Activated CD8-positive, alpha-beta T cell treated with anti-CD3 and anti-CD28 coated beads for 36 hours (primary cell): Measurements from ENCODE around the gene SORCS2. TPM values are rescaled to one million over a fixed set of nuclear protein-coding genes. Genes with fewer than 3 reads are reported as not detected.

Source experiments
- ATAC-seq: fragments of 200-7000 bp; cut with Tn5 transposase; one replicate; pipeline ENCODE4 v1.10.0; 2021; ENCODE audit warnings: mild to moderate bottlenecking, moderate library complexity
- CTCF ChIA-PET: fragments of 350-600 bp; sonication (Branson Sonifier 250); formaldehyde crosslinking; loops from one replicate; lab custom pipeline; 2021; ENCODE audit warnings: antibody characterized with exemption; lab: Charles Lee
- POLR2A ChIA-PET: fragments of 350-600 bp; sonication (Branson Sonifier 250); formaldehyde crosslinking; loops from one replicate; lab custom pipeline; 2021; ENCODE audit warnings: antibody characterized with exemption; lab: Charles Lee
- DNase-seq: peaks from one replicate; pipeline ENCODE4 v3.0.0-alpha.2; 2020
- H3K27ac Mint-ChIP-seq: one replicate; pipeline ENCODE4 v1.8.0; 2021; ENCODE audit warnings: mild to moderate bottlenecking, mixed read lengths
- H3K27me3 Mint-ChIP-seq: one replicate; pipeline ENCODE4 v1.8.0; 2021; ENCODE audit warnings: mixed read lengths
- H3K36me3 Mint-ChIP-seq: one replicate; pipeline ENCODE4 v1.8.0; 2021; ENCODE audit warnings: low read depth, mixed read lengths
- H3K4me1 Mint-ChIP-seq: one replicate; pipeline ENCODE4 v1.8.0; 2021; ENCODE audit warnings: low read depth, mixed read lengths
- H3K4me3 Mint-ChIP-seq: one replicate; pipeline ENCODE4 v1.8.0; 2021; ENCODE audit warnings: mild to moderate bottlenecking, moderate library complexity, mixed read lengths
- H3K9me3 Mint-ChIP-seq: one replicate; pipeline ENCODE4 v1.8.0; 2021; ENCODE audit warnings: mixed read lengths
- intact Hi-C: fragments of 100-400 bp; cut with micrococcal nuclease; formaldehyde crosslinking; loops from one replicate; pipeline ENCODE4 v1.10.0; 2022
- total RNA-seq, 2 experiments: library from RNA; stranded (reverse); gene quantifications; one replicate each; pipeline ENCODE4 v1.2.3, GENCODE V29; 2021
- TF ChIP-seq, protein P1 (sequence below): fragments of 200-600 bp; IDR thresholded peaks from one replicate; pipeline ENCODE4 v1.8.0; 2022; ENCODE audit warnings: antibody characterized with exemption, mild to moderate bottlenecking

SORCS2 gene
- total RNA-seq, 2 experiments from 2014 or later, result 0.05 TPM; not detected in 1

DNA sequence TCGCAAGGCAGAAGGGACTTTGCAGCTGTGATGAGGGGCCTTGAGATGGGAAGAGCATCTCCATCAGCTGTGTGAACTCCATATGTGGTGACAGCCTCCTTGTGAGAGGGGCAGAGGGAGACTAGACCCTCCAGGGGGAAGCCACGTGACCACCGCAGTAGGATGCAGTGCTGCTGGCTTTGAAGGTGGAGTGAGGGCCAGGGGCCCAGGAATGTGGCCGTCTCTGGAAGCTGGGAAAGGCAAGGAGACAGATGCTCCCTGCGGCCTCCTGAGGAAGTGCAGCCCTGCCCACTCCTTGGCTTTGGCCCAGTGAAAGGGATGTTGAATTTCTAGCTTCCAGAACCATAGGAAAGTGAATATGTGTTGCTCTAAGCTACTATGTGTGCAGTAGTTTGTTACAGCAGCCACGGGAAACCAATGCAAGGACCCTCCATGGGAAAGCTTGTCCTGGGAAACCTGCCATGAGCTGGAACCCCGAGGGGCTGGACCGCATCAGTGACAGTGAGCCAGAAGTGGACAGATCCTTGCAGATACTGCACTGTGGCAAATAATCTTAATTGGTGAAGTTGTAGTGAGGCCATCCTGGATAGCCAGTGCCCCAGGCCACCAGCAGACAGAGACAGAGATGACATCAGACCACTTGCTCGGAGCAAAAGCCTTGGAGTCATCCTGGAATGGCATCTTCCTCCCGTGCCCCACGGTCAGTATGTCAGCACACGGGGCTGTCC lies 35.4 kb upstream of the SORCS2 start:
- Mint-ChIP-seq H3K36me3 (no peaks in the 10 kb centered on the region), H3K4me1 (no peaks in the 10 kb centered on the region), H3K4me3 (no peak overlapping the region), H3K9me3 (no peaks in the 10 kb centered on the region), H3K27me3 (peaks cover 7% of the 10 kb centered on the region), H3K27ac (no peak overlapping the region)
- CTCF ChIA-PET, result interaction anchor here (1.3 kb wide), 1 partner anchor 9 kb away, joined by 5 read pairs; no protein-coding TSS in a partner anchor
- POLR2A ChIA-PET, result no interaction called here
- no peak for ATAC-seq
- intact Hi-C loops, result no loop called here
- TF ChIP-seq, protein P1, sequence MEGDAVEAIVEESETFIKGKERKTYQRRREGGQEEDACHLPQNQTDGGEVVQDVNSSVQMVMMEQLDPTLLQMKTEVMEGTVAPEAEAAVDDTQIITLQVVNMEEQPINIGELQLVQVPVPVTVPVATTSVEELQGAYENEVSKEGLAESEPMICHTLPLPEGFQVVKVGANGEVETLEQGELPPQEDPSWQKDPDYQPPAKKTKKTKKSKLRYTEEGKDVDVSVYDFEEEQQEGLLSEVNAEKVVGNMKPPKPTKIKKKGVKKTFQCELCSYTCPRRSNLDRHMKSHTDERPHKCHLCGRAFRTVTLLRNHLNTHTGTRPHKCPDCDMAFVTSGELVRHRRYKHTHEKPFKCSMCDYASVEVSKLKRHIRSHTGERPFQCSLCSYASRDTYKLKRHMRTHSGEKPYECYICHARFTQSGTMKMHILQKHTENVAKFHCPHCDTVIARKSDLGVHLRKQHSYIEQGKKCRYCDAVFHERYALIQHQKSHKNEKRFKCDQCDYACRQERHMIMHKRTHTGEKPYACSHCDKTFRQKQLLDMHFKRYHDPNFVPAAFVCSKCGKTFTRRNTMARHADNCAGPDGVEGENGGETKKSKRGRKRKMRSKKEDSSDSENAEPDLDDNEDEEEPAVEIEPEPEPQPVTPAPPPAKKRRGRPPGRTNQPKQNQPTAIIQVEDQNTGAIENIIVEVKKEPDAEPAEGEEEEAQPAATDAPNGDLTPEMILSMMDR, result no peak
- no peak for DNase-seq

DNA sequence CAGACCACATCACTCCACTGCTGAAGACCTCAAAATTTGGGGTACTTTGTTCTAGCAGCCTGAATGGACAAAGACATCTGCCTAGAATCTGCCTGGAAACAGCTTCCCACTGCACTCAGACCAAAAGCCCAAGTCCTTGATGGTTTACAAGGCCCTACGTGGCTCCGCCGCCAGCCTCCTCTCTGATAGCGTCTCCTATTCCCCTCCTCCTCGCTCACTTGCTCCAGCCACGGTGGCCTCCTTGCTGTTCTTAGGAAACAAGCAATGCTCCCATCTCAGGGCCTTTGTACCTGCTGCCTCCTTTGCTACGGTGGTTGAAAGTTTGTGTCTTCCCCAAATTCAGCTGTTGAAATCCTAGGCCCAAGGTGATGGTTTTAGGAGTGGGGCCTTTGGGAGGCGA lies 34.7 kb upstream of the SORCS2 start:
- DNase-seq, result no peak
- CTCF ChIA-PET, result interaction anchor here (1.3 kb wide), 1 partner anchor 9 kb away, joined by 5 read pairs; no protein-coding TSS in a partner anchor

DNA sequence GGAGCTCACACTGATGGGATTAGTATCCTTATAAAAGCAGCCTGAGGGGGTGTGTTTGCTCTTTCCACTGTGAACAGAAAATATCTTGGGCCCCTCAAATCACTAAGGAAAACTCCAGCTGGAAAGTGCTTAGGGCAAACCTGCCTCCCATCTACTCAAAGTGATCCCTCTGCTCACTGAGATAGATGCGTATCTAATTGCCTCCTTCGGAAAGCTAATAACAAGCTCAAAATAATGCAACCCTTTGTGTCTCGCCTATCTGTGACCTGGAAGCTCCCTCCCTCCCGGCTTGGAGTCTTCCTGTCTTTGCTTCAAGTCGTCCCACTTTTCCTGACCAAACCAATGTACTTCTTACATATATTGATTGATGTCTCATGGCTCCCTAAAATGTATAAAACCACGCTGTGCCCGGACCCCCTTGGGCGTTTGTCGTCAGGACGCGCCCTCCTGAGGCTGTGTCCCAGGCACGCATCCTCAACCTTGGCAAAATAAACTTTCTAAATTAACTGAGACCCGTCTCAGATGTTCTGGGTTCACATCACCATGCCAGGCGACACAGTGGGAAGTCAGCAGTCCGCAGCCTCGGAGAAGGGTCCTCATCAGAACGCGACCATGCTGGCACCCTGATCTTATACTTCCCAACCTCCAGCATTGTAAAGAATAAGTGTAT lies 34.1 kb upstream of the SORCS2 start:
- Mint-ChIP-seq H3K36me3 (no peaks in the 10 kb centered on the region), H3K27ac (no peak overlapping the region), H3K4me1 (no peaks in the 10 kb centered on the region), H3K4me3 (no peak overlapping the region), H3K27me3 (peaks cover 9% of the 10 kb centered on the region), H3K9me3 (no peaks in the 10 kb centered on the region)
- ATAC-seq, result no peak
- POLR2A ChIA-PET, result no interaction called here
- DNase-seq, result no peak
- CTCF ChIA-PET, result no interaction called here
- TF ChIP-seq, protein P1, result no peak
- intact Hi-C loops, result no loop called here

More for the DNA sequence above, 34.7 kb upstream of the SORCS2 start:
- intact Hi-C loops, result no loop called here
- TF ChIP-seq, protein P1, result no peak
- Mint-ChIP-seq H3K27me3 (peaks cover 9% of the 10 kb centered on the region), H3K9me3 (no peaks in the 10 kb centered on the region), H3K27ac (no peak overlapping the region), H3K36me3 (no peaks in the 10 kb centered on the region), H3K4me3 (no peak overlapping the region), H3K4me1 (no peaks in the 10 kb centered on the region)
- ATAC-seq, result no peak
- POLR2A ChIA-PET, result no interaction called here

DNA sequence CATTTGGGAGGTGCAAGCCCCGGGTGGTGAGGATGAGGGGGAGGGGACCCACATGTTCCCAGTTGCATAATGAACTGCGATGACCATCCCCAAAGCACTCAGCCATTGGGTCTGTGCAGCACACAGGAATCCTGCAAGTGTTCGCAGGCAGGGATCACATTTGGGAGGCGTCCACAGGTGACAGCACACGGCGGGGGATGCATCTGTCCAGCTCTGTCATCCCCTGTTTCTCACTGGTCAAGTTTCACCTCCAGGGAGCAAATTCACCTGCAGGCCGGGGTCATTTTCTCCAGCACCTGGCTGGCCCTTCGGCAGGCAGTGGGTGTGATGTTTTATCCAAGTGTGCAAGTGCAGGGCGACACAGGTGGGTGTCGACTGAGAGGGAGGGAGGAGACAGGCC lies 33.3 kb upstream of the SORCS2 start:
- H3K9me3 Mint-ChIP-seq, result no peaks in the 10 kb centered on the region
- POLR2A ChIA-PET, result no interaction called here
- TF ChIP-seq, protein P1, result no peak
- H3K36me3 Mint-ChIP-seq, result no peaks in the 10 kb centered on the region
- no peak overlapping the region for H3K4me3 Mint-ChIP-seq
- intact Hi-C loops, result no loop called here
- ATAC-seq, result no peak
- H3K27me3 Mint-ChIP-seq, result peaks cover 9% of the 10 kb centered on the region
- no peaks in the 10 kb centered on the region for H3K4me1 Mint-ChIP-seq
- no peak overlapping the region for H3K27ac Mint-ChIP-seq
- DNase-seq, result no peak
- CTCF ChIA-PET, result no interaction called here

DNA sequence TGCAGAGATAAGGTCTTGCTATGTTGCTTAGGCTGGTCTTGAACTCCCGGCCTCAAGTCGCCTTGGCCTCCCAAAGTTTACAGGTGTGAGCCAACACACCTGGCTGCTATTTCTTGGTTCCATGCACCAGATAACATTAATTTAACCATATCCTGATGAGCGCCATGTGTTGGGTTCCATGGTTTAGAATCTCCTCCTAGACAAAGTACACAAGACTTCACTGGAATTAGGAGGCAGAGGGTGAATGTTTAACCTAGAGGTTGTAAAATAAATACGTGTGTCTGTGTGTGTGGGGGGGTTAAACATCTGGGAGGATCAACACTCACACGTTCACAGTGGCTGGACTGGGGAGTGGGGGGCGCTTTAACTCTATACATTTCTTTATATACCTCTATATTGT lies 32.4 kb upstream of the SORCS2 start:
- H3K36me3 Mint-ChIP-seq, result no peaks in the 10 kb centered on the region
- H3K4me3 Mint-ChIP-seq, result no peak overlapping the region
- H3K27ac Mint-ChIP-seq, result no peak overlapping the region
- DNase-seq (no peak), ATAC-seq (no peak)
- H3K9me3 Mint-ChIP-seq, result no peaks in the 10 kb centered on the region
- H3K4me1 Mint-ChIP-seq, result no peaks in the 10 kb centered on the region
- ChIA-PET CTCF (no interaction called here), POLR2A (no interaction called here)
- intact Hi-C loops, result no loop called here
- TF ChIP-seq, protein P1, result no peak
- H3K27me3 Mint-ChIP-seq, result peaks cover 9% of the 10 kb centered on the region
